SK-N-MC (cell line): ENCODE results near the gene ATXN1L.
"Not testable (repeated sequence)": the region's sequence is repeated elsewhere in the genome, so short reads cannot be mapped to it uniquely, and the experiment has no call there.

Experiments used
- EZH2 ChIP-seq: fragments of 200-600 bp; sonication (generic); IDR thresholded peaks from one replicate; pipeline ENCODE4 v1.6.1; 2017; ENCODE audit warnings: antibody characterized with exemption
- FOXP2 ChIP-seq: optimal IDR thresholded peaks from 2 replicates; pipeline ENCODE3; 2011; ENCODE audit warnings: mild to moderate bottlenecking, moderate library complexity; ENCODE audit not compliant: insufficient read depth; ENCODE audit errors: extremely low read length, control extremely low read depth
- POLR2AphosphoS5 ChIP-seq: IDR thresholded peaks from 2 replicates; pipeline ENCODE4 v1.6.1; 2012; ENCODE audit warnings: mild to moderate bottlenecking, low read depth, low read length, borderline replicate concordance

- TF ChIP-seq EZH2, POLR2AphosphoS5, FOXP2: not testable (repeated sequence)
Observed at GRCh38 chr16:71831698-71832097, 14.1 kb upstream of the ATXN1L start.
